Measurements from ENCODE around the gene CTNNA2. TPM values are rescaled to one million over a fixed set of nuclear protein-coding genes. Genes with fewer than 3 reads are reported as not detected.

The CTNNA2 gene
- total RNA-seq, 1 donor from 2014 or later, result not detected

GRCh38 chr2:79702905-79703304 lies 190.1 kb downstream of the CTNNA2 start:
- no peak for DNase-seq (ENCODE audit: low read depth in 2 of 2)

- no peak for DNase-seq (ENCODE audit: low read depth in 2 of 2)
Measured at GRCh38 chr2:79711098-79711497, 198.2 kb downstream of the CTNNA2 start.

- no peak for DNase-seq (ENCODE audit: low read depth in 2 of 2)
Measured at GRCh38 chr2:79713131-79713785, 200.4 kb downstream of the CTNNA2 start.

- no peak for DNase-seq (ENCODE audit: low read depth in 2 of 2)
Measured at GRCh38 chr2:79714283-79714682, 201.4 kb downstream of the CTNNA2 start.

- no peak for DNase-seq (ENCODE audit: low read depth in 2 of 2)
Measured at GRCh38 chr2:79715338-79715737, 202.5 kb downstream of the CTNNA2 start.

- no peak for DNase-seq (ENCODE audit: low read depth in 2 of 2)
Measured at GRCh38 chr2:79716266-79716665, 203.4 kb downstream of the CTNNA2 start.

- no peak for DNase-seq (ENCODE audit: low read depth in 2 of 2)
Measured at GRCh38 chr2:79717364-79718007, 204.6 kb downstream of the CTNNA2 start.

GRCh38 chr2:79721061-79721460 lies 208.2 kb downstream of the CTNNA2 start:
- no peak for DNase-seq (ENCODE audit: low read depth in 2 of 2)

GRCh38 chr2:79721966-79722365 lies 209.1 kb downstream of the CTNNA2 start:
- no peak for DNase-seq (ENCODE audit: low read depth in 2 of 2)

- DNase-seq (ENCODE audit: low read depth in 2 of 2), result peak in 1 of 2 donors; percentile 3
Measured at GRCh38 chr2:79723830-79724229, 211.0 kb downstream of the CTNNA2 start.

GRCh38 chr2:79729532-79729931 lies 216.7 kb downstream of the CTNNA2 start:
- no peak for DNase-seq (ENCODE audit: low read depth in 2 of 2)

- DNase-seq (ENCODE audit: low read depth in 2 of 2), result no peak
Measured at GRCh38 chr2:79734518-79734917, 221.7 kb downstream of the CTNNA2 start.

GRCh38 chr2:79740879-79741443 lies 228.1 kb downstream of the CTNNA2 start:
- no peak for DNase-seq (ENCODE audit: low read depth in 2 of 2)

- DNase-seq (ENCODE audit: low read depth in 2 of 2), result no peak
Measured at GRCh38 chr2:79750321-79750720, 237.5 kb downstream of the CTNNA2 start.

- no peak for DNase-seq (ENCODE audit: low read depth in 2 of 2)
Measured at GRCh38 chr2:79757526-79757925, 244.7 kb downstream of the CTNNA2 start.

- DNase-seq (ENCODE audit: low read depth in 2 of 2), result no peak
Measured at GRCh38 chr2:79758042-79758441, 245.2 kb downstream of the CTNNA2 start.

GRCh38 chr2:79758749-79759282 lies 246.0 kb downstream of the CTNNA2 start:
- DNase-seq (ENCODE audit: low read depth in 2 of 2), result no peak

GRCh38 chr2:79770926-79771325 lies 258.1 kb downstream of the CTNNA2 start:
- DNase-seq (ENCODE audit: low read depth in 2 of 2), result no peak

GRCh38 chr2:79771493-79771892 lies 258.6 kb downstream of the CTNNA2 start:
- no peak for DNase-seq (ENCODE audit: low read depth in 2 of 2)

- DNase-seq (ENCODE audit: low read depth in 2 of 2), result no peak
Measured at GRCh38 chr2:79774016-79774415, 261.2 kb downstream of the CTNNA2 start.

- DNase-seq (ENCODE audit: low read depth in 2 of 2), result no peak
Measured at GRCh38 chr2:79776461-79776860, 263.6 kb downstream of the CTNNA2 start.

- DNase-seq (ENCODE audit: low read depth in 2 of 2), result no peak
Measured at GRCh38 chr2:79780781-79781180, 267.9 kb downstream of the CTNNA2 start.

All from lung microvascular endothelial cell (primary cell).